Stimulated activated CD8-positive, alpha-beta memory T cell treated with anti-CD3 and anti-CD28 coated beads, Interleukin-2, amount 100 ng/mL, for 48 hours (primary cell): Measurements from ENCODE around the gene EMX1.

Experiments used
- DNase-seq, 2 donors: peaks; one replicate each; pipeline ENCODE4 v3.0.0-alpha.2; 2020; ENCODE audit warnings: low read depth in 2 of 2

The EMX1 gene

DNA sequence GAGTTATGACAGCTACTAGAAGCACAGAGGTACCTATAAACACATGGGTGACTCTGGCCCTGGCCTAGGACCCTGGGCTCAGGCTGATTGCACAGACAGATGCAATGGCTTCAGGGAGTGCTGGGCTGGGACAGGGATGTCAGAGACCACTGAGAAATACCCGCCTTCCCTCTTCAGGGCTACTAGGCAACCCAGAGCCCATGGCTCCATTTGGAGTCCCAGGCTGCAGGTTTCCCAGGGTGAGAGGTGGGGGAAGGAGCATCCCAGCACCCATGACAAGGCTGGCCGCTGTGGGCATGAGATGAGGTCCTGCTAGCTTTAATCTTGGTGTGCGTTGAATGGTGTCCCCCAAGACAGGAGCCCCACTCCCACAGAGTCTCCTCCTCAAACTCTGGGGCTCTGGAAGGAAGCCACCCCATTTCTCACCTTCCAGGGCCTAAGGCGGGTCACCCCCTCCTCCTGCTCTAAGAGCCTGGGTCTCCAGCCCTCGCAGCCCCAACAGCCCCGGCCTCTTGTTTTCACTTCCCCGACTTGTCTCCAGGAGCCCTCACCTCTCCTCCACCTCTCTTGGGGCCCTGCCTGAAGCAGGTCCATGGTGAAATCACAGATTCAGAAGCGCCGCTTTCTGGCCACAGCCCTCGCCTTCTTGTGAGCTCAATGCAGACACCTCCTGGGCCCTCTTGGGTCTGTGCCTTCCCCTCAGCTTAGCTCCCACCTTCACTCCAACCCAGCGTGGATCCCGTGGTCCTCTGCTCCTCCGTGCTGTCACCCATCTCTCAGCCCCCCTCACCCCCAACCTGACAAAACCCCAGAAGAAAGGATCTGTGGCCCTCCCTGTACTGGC lies 41.4 kb downstream of the EMX1 start:
- DNase-seq: no peak

GRCh38 chr2:72959554-72959953 lies 42.2 kb downstream of the EMX1 start:
- DNase-seq: no peak

- no peak for DNase-seq
These were observed 43.0 kb downstream of the EMX1 start for GRCh38 chr2:72959995-72960981.

DNA sequence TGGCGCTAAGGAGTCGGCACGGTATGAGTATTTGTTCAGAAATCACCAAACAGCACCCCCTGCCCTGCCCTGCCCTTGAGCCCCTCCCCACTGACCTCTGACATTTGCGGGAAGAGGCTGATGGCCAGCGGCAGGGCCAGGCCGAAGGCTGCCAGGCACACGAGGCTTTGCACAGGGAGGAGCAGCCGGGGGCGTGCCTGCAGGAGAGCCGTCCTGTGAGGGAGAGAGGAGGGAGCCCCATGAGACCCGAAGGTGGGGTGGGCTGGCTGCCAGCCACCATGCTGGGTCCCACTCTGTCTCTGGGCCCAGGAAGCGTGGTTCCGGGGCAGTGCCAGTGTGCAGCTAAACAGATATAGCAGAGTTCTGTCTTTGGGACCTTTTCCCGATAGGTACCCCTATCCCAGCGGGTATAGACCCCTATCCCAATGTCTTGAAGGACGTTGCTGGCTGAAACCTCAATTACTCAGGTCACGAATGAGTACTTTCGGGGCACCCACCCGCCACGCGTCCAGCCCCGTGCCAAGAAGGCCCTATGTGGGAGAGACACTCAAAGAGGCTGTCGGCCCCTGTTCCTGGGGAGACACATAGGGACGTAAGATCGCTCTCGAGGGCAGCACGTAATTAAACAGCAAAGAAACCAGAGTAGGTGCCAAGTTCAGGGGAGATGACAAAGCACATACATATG lies 43.9 kb downstream of the EMX1 start:
- no peak for DNase-seq

DNA sequence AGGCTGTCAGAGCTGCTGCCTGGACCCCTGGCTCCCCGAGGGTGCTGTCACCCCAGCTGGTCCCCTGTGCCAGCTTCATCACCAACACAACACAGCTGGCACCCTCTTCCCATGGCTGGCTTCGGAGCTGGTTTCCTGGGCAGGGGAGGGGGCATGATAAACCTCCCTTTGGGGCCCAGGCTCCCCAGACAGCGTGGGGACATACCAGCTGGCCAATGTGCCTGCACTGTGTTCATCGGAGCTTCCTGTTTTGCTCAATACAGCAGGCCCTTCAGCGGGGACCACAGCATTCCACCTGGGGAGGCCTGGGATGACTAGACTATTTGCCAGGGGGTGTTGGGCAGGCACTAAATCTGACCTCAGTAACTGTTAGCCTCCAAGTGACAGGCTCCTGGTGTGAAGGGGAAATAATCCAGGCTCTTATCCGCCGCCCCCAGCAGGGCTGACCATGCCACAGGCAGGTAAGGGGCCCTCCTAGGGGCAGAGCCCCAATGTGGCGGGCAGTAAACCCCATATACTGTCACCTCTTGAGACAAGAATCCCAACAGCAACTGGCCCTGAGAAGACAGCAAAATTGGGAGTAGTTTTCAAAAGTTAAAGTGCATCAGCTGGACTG lies 44.6 kb downstream of the EMX1 start:
- DNase-seq: no peak

GRCh38 chr2:72962911-72963310 lies 45.6 kb downstream of the EMX1 start:
- no peak for DNase-seq

GRCh38 chr2:72963423-72964145 lies 46.3 kb downstream of the EMX1 start:
- DNase-seq: no peak

GRCh38 chr2:72964146-72964525 lies 46.8 kb downstream of the EMX1 start:
- DNase-seq: no peak

GRCh38 chr2:72965016-72965415 lies 47.7 kb downstream of the EMX1 start:
- DNase-seq: no peak

DNA sequence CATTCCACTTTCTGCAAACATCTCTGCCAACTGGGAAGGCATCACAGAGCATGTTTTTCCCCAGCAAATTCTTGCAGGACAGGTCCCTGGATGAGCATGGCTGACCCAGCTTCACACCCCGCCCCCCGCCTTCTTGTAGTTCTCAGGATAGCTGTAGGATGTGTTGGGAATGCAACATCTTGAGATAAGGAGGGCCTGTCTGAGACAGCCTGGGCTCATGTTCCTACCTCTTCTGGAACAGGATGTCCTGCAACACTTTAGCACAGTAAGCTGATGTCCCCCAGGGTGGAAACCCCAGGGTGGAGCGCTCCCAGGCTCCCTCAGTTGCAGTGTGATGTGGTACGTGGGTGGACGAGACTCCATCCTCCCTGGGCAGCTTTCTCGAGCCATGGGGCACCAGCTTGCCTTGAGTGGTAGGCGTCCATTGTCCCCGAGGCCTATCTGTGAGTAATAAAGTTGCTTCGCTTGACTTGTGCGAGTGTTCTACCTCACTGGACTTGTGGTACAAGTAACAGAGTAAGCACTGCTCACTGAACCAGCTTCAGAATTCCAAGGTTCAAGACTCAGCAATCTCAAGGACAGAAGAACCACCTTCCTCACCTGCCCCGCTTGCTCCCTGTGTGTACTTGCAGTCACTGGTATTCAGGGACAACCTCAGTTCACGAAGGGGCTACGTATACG lies 48.6 kb downstream of the EMX1 start:
- no peak for DNase-seq

DNA sequence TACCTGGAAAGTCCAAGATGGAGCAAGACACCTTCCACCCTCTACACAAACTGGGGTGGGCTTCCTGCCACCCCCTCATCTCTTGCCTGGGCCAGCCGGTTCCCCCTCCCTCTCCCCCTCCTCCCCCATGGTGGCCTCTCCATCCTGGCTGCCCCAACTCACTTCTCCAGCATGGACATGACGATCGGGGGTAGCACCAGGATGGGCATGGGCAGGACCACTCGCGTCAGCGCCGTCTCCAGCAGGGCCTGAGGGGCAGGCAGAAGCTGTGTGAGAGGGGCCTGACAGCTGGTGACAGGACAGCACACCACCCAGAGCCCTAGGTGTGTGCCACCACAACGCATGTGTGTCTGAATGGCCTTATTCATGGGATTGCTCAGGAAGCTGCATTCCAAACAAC lies 51.0 kb downstream of the EMX1 start:
- no peak for DNase-seq

GRCh38 chr2:72969706-72970105 lies 52.4 kb downstream of the EMX1 start:
- no peak for DNase-seq

- DNase-seq: no peak
These were observed 53.7 kb downstream of the EMX1 start for GRCh38 chr2:72971036-72971435.

DNA sequence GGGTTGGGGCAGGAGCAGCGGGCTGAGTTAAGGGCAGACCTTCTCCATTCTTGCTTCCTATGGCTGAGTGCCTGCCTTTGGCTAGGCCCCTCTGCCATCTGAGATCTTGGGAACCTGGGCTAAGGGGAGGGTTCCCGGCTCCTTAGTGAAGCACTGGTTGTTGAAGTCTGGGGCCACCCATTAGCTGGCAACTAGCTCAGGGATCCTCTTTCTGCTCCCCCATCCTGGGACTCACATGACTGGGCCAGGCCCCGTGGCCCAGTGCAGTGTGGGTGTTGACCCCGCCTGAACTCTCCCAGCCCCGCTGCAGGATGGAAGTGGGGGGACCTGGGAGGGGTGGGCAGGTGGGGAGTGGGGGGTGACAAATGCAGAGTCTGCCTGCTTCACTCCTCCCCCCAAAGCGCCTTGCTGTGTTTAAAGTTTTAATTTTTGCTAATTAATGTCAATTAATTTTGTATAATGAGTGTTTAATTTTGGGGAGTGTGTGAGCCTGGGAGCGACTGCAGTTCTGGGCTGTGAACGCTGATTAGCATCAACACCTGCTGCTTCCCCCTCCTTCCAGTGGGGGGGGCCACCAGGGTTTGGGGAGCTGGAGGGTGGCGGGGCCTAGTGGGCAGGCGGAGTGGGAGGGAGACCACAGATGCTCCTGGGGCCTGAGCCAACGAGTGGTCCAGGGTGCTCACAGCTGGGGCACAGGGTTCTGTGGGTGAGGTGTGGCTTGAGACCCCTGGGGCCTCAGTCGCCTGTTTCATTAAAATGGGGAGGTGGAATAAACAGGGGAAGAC lies 55.2 kb downstream of the EMX1 start:
- no peak for DNase-seq

- no peak for DNase-seq
These were observed 55.8 kb downstream of the EMX1 start for GRCh38 chr2:72973137-72973535.

DNA sequence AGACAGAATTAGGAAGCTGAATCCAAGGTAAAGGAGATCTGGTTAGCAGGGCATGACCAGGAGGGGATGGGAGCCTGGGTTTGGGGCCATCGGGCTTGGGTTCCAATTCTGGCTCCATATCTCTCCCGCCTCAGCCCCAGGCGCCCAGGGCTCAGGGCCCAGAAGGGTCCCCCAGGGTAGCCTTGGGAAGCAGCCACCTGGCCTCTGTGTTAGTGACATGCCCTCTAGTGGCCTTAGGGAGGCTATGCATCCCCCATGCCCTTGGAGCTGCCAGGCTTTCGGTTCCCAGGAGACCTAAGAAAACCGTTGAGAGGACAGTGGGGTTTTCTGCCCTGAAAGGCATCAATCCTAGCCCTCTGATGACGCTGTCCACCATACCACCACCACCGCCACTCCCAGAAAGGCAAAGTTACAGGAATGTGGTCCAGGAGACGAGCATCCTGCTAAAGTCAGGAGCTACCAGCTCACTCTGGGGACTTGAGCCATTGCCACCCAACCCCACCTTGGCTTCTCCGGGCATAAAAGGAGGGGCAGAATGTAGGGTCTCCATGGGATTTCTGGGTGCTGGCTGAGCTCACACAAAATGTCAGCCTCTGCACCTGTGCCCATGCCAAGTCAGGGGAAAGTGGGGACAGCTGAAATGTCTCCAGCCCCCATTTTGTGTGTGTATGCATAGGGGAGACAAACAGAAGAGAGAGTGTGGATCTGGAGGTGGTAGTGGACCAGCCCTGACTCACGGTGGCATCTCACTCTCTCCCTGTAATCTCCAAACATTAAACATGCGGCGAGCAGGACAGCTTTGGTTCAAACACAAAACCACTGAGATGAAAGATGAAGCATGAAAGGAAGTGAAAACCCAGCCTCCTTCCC lies 56.5 kb downstream of the EMX1 start:
- DNase-seq: peak; percentile 6 to 9

DNA sequence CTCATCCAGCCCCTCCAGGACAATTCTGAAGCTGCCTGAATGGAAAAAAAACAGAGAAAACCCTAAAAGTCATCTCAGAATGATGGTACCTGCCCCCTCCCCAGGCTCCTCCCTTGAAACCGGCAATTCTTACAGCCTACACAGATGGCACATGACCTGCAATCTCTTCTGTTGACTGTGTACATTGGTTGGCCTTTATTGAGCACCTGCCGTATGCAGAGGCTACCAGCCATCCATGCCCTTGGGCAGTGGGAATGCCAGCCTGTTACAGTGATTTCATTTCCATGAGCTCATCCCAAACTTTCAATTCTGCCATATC lies 57.1 kb downstream of the EMX1 start:
- DNase-seq: no peak

DNA sequence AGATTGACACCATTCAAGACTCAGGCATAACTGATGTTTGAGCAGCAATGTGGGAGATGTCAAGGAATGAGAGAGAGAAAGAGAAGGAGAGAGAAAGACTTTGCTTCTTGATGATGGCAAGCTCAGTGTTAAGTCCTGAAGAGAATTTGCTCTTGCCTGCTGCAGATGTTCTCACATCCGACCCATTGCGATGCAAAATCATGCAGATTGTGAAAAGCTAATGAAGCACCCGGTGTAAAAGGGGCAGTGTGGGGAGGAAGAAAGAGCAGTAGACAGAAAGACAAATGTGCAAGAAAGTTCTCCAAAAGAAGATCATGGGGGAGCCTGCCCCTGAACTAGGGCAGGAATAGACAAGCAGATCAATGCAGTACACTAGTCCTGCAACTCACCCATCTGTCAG lies 57.7 kb downstream of the EMX1 start:
- no peak for DNase-seq

GRCh38 chr2:72979896-72980295 lies 62.6 kb downstream of the EMX1 start:
- no peak for DNase-seq
